Activated CD4-positive, alpha-beta T cell treated with anti-CD3 and anti-CD28 coated beads, Interleukin-2, amount 50 U/mL, for 16 hours (primary cell): Measurements from ENCODE around the gene LCE3B.

Experiments
- DNase-seq: peaks from one replicate; pipeline ENCODE4 v3.0.0-alpha.2; 2020

LCE3B gene

GRCh38 chr1:152663098-152663497, 49.5 kb downstream of the LCE3B start, which contains the start of gene LCE2D:
Gene LCE2D (plus strand): TSS chr1:152663380. CDS start chr1:152664106, 726 bp downstream.
- no peak for DNase-seq
